ENCODE data around the gene ZBTB46.
"Not testable (repeated sequence)": the region's sequence is repeated elsewhere in the genome, so short reads cannot be mapped to it uniquely, and the experiment has no call there.

Gene ZBTB46

DNA sequence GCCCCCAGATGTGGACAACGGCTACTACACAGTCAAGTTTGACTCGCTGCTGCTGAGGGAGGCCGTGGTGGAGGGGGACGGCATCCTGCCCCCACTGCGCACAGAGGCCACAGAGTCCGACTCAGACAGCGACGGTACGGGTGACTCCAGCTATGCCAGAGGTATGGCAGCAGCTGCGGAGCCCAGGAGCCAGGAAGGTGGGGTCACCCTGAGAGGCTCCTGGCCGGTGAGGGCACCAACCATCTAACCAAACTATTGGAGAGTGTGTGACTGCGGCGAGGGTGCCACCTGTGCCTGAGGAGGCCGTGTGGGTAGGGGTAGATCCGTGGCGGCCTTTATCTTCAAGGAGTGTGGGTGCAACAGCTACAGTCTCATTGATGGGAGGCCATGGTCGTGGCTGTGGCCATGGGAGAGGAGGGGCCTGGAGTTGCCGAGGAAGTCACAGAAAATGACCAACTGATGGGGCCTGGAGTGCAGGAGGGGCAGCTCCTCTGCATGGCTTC lies 97.4 kb downstream of the ZBTB46 start:
- Histone ChIP-seq H3K4me3 (ENCODE audit: low read length) (no peak overlapping the region), H3K4me1 (ENCODE audit: control insufficient read depth, insufficient read depth, low read length) (peaks cover 5% of the 10 kb centered on the region)
- WGBS (ENCODE audit: insufficient coverage, insufficient read length): no CpG with 5 or more reads among the region's 18 CpGs

DNA sequence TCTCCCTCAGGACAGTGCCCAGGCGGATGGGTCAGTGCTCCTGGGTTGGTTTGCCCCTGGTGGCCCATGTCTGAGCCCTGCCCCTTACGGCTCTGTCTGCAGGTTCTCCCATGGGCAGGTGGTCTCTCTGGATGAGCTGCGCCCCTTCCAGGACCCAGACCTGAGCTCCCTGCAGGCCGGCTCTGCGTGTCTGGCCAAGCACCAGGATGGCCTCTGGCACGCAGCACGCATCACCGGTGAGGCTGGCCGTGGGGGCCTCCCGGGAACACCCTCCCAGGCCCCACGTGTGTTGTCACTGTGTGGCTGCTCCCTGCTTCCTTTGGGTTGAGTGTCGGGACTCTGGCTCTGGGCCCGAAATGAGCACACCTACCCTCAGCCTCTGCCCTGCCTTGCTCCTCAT lies 97.9 kb downstream of the ZBTB46 start:
- peaks cover 2% of the 10 kb centered on the region for H3K4me1 ChIP-seq (ENCODE audit: control insufficient read depth, insufficient read depth, low read length)
- no peaks in the 10 kb centered on the region for H3K9me3 ChIP-seq (ENCODE audit: control insufficient read depth, insufficient read depth, low read length)
- no peak overlapping the region for H3K4me3 ChIP-seq (ENCODE audit: low read length)
- H3K36me3 ChIP-seq (ENCODE audit: control insufficient read depth, insufficient read depth, low read length): peaks cover 11% of the 10 kb centered on the region; the same call in 1 of the 2 replicates
- H3K27me3 ChIP-seq (ENCODE audit: control insufficient read depth, insufficient read depth, low read length): no peaks in the 10 kb centered on the region
- H3K27ac ChIP-seq (ENCODE audit: low read length): no peak overlapping the region
- WGBS (ENCODE audit: insufficient coverage, insufficient read length): no CpG with 5 or more reads among the region's 13 CpGs
- DNase-seq (ENCODE audit: low read depth, low spot score): no peak

More for the DNA sequence above, 97.4 kb downstream of the ZBTB46 start:
- H3K9me3 ChIP-seq (ENCODE audit: control insufficient read depth, insufficient read depth, low read length): no peaks in the 10 kb centered on the region
- DNase-seq (ENCODE audit: low read depth, low spot score): no peak
- H3K36me3 ChIP-seq (ENCODE audit: control insufficient read depth, insufficient read depth, low read length): peaks cover 11% of the 10 kb centered on the region; the same call in 1 of the 2 replicates
- no peaks in the 10 kb centered on the region for H3K27me3 ChIP-seq (ENCODE audit: control insufficient read depth, insufficient read depth, low read length)
- H3K27ac ChIP-seq (ENCODE audit: low read length): no peak overlapping the region

DNA sequence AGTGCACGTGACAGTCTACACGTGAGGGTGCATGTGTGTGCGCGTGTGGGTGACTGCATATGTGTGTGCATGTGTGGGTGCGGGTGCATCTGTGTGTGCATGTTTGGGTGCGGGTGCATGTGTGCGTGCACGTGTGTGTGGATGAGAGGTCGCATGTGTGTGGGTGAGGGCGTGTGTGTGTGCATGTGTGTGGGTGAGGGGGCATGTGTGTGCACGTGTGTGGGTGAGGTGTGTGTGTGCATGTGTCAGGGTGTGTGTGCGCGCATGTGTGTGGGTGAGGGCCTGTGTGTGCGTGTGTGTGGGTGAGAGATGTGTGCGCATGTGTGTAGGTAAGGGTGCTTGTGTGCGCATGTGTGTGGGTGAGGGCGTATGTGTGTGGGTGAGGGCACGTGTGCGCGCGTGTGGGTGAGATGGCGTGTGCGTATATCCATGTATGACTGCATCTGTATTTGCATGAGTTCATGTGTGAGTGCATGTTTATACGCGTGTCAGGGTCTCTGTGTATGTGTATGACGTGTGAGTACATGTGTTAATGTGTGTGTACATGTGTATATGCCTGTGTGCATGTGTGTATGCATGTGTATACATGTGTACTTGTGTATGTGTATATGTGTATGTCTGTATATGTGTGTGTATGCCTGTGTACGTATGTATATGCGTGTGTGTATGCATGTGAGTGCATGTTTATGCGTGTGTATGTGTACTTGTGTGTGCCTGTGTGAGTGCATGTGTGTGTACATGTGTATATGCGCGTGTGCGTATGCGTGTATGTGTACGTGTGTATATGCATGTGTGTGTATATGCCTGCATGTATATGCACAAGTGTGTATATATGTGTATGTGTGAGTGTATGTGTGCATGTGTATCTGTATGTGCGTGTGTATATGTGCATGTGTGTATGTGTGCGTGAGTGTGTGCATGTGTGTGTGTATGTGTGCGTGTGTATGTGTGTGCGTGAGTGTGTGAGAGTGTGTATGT lies 98.7 kb downstream of the ZBTB46 start:
- Histone ChIP-seq H3K27me3 (ENCODE audit: control insufficient read depth, insufficient read depth, low read length) (no peaks in the 10 kb centered on the region), H3K4me3 (ENCODE audit: low read length) (no peak overlapping the region), H3K4me1 (ENCODE audit: control insufficient read depth, insufficient read depth, low read length) (no peaks in the 10 kb centered on the region), H3K36me3 (ENCODE audit: control insufficient read depth, insufficient read depth, low read length) (peaks cover 11% of the 10 kb centered on the region; the same call in 1 of the 2 replicates), H3K27ac (ENCODE audit: low read length) (no peak overlapping the region), H3K9me3 (ENCODE audit: control insufficient read depth, insufficient read depth, low read length) (no peaks in the 10 kb centered on the region)
- WGBS (ENCODE audit: insufficient coverage, insufficient read length): 90% methylated on average over 10 of the region's 38 CpGs
- no peak for DNase-seq (ENCODE audit: low read depth, low spot score)

DNA sequence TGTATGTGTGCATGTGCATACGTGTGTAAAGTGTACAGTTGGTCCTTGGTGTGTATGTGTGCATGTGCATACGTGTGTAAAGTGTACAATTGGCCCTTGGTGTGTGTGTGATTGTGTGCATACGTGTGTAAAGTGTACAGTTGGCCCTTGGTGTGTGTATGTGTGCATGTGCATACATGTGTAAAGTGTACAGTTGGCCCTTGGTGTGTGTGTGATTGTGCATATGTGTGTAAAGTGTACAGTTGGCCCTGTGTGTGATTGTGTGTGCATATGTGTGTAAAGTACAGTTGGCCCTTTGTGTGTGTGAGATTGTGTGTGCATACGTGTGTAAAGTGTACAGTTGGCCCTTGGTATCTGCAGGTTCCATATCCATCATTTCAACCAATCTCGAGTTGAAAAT lies 99.7 kb downstream of the ZBTB46 start:
- Histone ChIP-seq H3K9me3 (ENCODE audit: control insufficient read depth, insufficient read depth, low read length) (no peaks in the 10 kb centered on the region), H3K4me1 (ENCODE audit: control insufficient read depth, insufficient read depth, low read length) (no peaks in the 10 kb centered on the region), H3K36me3 (ENCODE audit: control insufficient read depth, insufficient read depth, low read length) (peaks cover 11% of the 10 kb centered on the region; the same call in 1 of the 2 replicates), H3K27ac (ENCODE audit: low read length) (no peak overlapping the region), H3K27me3 (ENCODE audit: control insufficient read depth, insufficient read depth, low read length) (no peaks in the 10 kb centered on the region), H3K4me3 (ENCODE audit: low read length) (no peak overlapping the region)
- DNase-seq (ENCODE audit: low read depth, low spot score): no peak
- WGBS (ENCODE audit: insufficient coverage, insufficient read length): no CpG with 5 or more reads among the region's 5 CpGs

DNA sequence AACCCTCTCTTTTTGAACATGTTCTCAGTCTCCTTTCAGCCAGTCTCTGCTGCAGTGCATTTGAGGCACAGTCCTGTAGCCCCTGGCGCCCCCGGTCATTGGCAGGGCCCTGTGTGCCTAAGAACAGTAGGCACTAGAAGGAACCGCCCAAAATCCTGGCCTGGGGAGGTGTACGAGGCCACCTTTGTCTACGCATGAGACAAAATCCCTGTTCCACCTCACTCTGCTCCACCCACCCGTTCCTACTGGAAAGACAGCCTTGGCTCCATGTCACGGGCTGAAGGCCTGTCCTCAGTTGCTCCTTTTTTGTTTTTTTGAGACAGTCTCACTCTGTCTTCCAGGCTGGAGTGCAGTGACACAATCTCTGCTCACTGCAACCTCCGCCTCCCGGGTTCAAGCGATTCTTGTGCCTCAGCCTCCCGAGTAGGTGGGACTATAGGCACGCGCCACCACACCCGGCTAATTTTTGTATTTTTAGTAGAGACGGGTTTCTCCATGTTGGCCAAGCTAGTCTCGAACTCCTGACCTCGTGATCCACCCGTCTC lies 100.8 kb downstream of the ZBTB46 start:
- peaks cover 11% of the 10 kb centered on the region; the same call in 1 of the 2 replicates for H3K36me3 ChIP-seq (ENCODE audit: control insufficient read depth, insufficient read depth, low read length)
- H3K4me3 ChIP-seq (ENCODE audit: low read length); H3K4me1 ChIP-seq (ENCODE audit: control insufficient read depth, insufficient read depth, low read length); H3K27ac ChIP-seq (ENCODE audit: low read length); H3K9me3 ChIP-seq (ENCODE audit: control insufficient read depth, insufficient read depth, low read length); H3K27me3 ChIP-seq (ENCODE audit: control insufficient read depth, insufficient read depth, low read length); DNase-seq (ENCODE audit: low read depth, low spot score): not testable (repeated sequence)
- no CpG with 5 or more reads among the region's 18 CpGs for WGBS (ENCODE audit: insufficient coverage, insufficient read length)

DNA sequence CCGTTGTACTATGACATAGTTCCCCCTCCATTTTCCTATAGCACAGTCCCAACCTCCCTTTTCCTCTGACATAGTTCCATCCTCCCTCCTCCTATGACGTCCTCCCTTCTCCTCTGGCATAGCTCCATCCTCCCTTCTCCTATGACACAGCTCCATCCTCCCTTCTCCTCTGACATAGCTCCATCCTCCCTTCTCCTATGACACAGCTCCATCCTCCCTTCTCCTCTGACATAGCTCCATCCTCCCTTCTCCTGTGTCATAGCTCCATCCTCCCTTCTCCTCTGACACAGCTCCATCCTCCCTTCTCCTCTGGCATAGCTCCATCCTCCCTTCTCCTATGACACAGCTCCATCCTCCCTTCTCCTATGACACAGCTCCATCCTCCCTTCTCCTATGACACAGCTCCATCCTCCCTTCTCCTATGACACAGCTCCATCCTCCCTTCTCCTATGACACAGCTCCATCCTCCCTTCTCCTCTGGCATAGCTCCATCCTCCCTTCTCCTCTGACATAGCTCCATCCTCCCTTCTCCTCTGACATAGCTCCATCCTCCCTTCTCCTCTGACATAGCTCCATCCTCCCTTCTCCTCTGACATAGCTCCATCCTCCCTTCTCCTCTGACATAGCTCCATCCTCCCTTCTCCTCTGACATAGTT lies 108.0 kb downstream of the ZBTB46 start:
- H3K4me3 ChIP-seq (ENCODE audit: low read length); H3K9me3 ChIP-seq (ENCODE audit: control insufficient read depth, insufficient read depth, low read length); H3K27ac ChIP-seq (ENCODE audit: low read length); H3K36me3 ChIP-seq (ENCODE audit: control insufficient read depth, insufficient read depth, low read length); H3K4me1 ChIP-seq (ENCODE audit: control insufficient read depth, insufficient read depth, low read length); H3K27me3 ChIP-seq (ENCODE audit: control insufficient read depth, insufficient read depth, low read length); DNase-seq (ENCODE audit: low read depth, low spot score): not testable (repeated sequence)
- whole genome bisulfite sequencing (ENCODE audit: insufficient coverage, insufficient read length): no CpG with 5 or more reads among the region's 2 CpGs

DNA sequence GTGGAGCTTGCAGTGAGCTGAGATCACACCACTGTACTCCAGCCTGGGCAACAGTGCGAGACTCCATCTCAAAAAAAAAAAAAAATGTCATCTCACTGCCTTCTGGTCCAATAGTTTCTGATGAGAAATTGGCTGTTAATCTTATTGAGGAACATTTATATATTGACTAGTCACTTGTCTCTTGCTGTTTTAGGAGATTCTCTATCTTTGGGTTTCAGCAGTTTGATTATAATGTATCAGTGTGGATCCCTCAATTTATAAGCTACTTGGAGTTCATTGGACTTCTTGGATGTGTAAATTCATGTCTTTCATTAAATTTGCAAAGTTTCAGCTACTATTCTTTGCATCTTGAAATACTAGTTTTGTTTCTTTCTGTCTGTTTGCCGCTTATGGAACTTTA lies 112.1 kb downstream of the ZBTB46 start:
- no peaks in the 10 kb centered on the region for H3K4me1 ChIP-seq (ENCODE audit: control insufficient read depth, insufficient read depth, low read length)
- no CpG with 5 or more reads among the region's 2 CpGs for WGBS (ENCODE audit: insufficient coverage, insufficient read length)
- no peak overlapping the region for H3K4me3 ChIP-seq (ENCODE audit: low read length)
- DNase-seq (ENCODE audit: low read depth, low spot score): no peak
- H3K27ac ChIP-seq (ENCODE audit: low read length): no peak overlapping the region
- no peaks in the 10 kb centered on the region; the same call in 1 of the 2 replicates for H3K36me3 ChIP-seq (ENCODE audit: control insufficient read depth, insufficient read depth, low read length)
- no peaks in the 10 kb centered on the region for H3K9me3 ChIP-seq (ENCODE audit: control insufficient read depth, insufficient read depth, low read length)
- no peaks in the 10 kb centered on the region for H3K27me3 ChIP-seq (ENCODE audit: control insufficient read depth, insufficient read depth, low read length)

DNA sequence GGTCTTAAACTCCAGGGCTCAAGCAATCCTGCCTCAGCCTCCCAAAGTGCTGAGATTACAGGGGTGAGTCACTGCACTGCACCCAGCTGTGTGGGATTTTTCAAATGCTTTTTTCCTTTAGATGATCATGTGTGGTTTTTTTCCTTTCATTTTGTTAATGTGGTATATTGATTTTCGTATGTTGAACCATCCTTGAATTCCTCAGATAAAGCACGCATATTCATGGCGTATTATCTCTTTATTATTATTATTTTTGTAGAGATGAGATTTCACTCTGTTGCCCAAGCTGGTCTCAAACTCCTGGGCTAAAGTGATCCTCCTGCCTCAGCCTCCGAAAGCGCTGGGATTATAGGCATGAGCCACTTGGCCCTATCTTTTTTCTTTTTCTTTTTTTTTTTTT lies 116.2 kb downstream of the ZBTB46 start:
- H3K27ac ChIP-seq (ENCODE audit: low read length): no peak overlapping the region
- no peaks in the 10 kb centered on the region for H3K9me3 ChIP-seq (ENCODE audit: control insufficient read depth, insufficient read depth, low read length)
- H3K36me3 ChIP-seq (ENCODE audit: control insufficient read depth, insufficient read depth, low read length): no peaks in the 10 kb centered on the region; the same call in 1 of the 2 replicates
- H3K27me3 ChIP-seq (ENCODE audit: control insufficient read depth, insufficient read depth, low read length): no peaks in the 10 kb centered on the region
- no CpG with 5 or more reads among the region's 5 CpGs for WGBS (ENCODE audit: insufficient coverage, insufficient read length)
- no peak overlapping the region for H3K4me3 ChIP-seq (ENCODE audit: low read length)
- no peak for DNase-seq (ENCODE audit: low read depth, low spot score)
- H3K4me1 ChIP-seq (ENCODE audit: control insufficient read depth, insufficient read depth, low read length): no peaks in the 10 kb centered on the region

DNA sequence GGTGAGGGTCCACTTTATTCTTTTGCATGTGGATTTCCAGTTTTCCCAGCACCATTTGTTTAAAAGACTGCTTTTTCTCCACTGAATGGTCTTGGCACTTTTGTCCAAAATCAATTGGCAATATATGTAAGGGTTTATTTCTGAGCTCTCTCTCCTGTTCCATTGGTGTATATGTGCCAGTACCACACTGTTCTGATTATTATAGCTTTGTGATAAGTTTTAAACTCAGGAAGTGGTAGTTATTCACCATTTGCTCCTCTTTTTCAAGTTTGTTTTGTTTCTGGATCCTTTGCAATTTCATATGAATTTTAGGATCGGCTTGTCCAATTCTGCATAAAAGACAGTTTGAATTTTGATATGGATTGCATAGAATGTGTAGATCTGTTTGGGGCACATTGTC lies 118.9 kb downstream of the ZBTB46 start:
- Histone ChIP-seq H3K27ac (ENCODE audit: low read length) (no peak overlapping the region), H3K4me3 (ENCODE audit: low read length) (no peak overlapping the region), H3K36me3 (ENCODE audit: control insufficient read depth, insufficient read depth, low read length) (no peaks in the 10 kb centered on the region; the same call in 1 of the 2 replicates), H3K4me1 (ENCODE audit: control insufficient read depth, insufficient read depth, low read length) (peaks cover 2% of the 10 kb centered on the region; the same call in 1 of the 2 replicates), H3K9me3 (ENCODE audit: control insufficient read depth, insufficient read depth, low read length) (no peaks in the 10 kb centered on the region), H3K27me3 (ENCODE audit: control insufficient read depth, insufficient read depth, low read length) (no peaks in the 10 kb centered on the region)
- DNase-seq (ENCODE audit: low read depth, low spot score): no peak
- WGBS (ENCODE audit: insufficient coverage, insufficient read length): no CpG with 5 or more reads among the region's 1 CpG

DNA sequence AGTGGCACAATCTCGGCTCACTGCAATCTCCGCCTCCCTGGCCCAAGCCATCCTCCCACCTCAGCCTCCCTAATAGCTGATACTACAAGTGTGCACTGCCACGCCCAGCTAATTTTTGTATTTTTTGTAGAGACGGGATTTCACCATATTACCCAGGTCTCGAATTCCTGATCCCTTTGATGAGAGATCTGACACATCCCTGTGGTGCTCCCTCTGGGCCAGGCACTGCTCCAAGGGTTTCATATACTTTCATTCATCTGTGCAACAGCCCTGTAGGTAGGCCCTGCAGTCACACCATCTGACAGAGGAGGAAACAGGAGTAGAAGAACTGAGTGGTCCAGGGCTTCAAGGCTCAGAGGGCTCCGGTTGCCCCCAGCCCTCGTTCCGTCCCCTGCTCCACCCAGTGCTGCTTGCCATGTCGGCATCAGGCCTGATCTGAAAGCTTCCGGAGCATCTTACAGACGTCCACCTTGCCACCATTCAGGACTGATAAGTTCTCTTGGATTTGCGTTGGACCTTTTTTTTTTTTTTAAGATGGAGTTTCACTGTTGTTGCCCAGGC lies 119.9 kb downstream of the ZBTB46 start:
- WGBS (ENCODE audit: insufficient coverage, insufficient read length): no CpG with 5 or more reads among the region's 12 CpGs

More for the DNA sequence above, 119.9 kb downstream of the ZBTB46 start:
- DNase-seq (ENCODE audit: low read depth, low spot score): no peak
- peaks cover 2% of the 10 kb centered on the region; the same call in 1 of the 2 replicates for H3K4me1 ChIP-seq (ENCODE audit: control insufficient read depth, insufficient read depth, low read length)
- H3K9me3 ChIP-seq (ENCODE audit: control insufficient read depth, insufficient read depth, low read length): no peaks in the 10 kb centered on the region
- H3K27me3 ChIP-seq (ENCODE audit: control insufficient read depth, insufficient read depth, low read length): no peaks in the 10 kb centered on the region
- no peak overlapping the region for H3K27ac ChIP-seq (ENCODE audit: low read length)
- H3K4me3 ChIP-seq (ENCODE audit: low read length): no peak overlapping the region
- peaks cover 2% of the 10 kb centered on the region; the same call in 1 of the 2 replicates for H3K36me3 ChIP-seq (ENCODE audit: control insufficient read depth, insufficient read depth, low read length)
